Skeletal muscle tissue (tissue), 4 donors: Measurements from ENCODE around the gene HP1BP3. TPM values are rescaled to one million over a fixed set of nuclear protein-coding genes. Genes with fewer than 3 reads are reported as not detected.
A peak's percentile ranks its signal among the peaks of the same experiment; 100 is the strongest.

Source experiments
- H3K27ac ChIP-seq: one replicate; pipeline ENCODE4 v1.7.0; 2013; ENCODE audit warnings: mild to moderate bottlenecking, low read depth, low read length, inconsistent platforms
- H3K27me3 ChIP-seq, 3 donors: one replicate each; pipeline ENCODE4 v1.7.0; 2013; ENCODE audit warnings: low read length in 3 of 3; ENCODE audit not compliant: control insufficient read depth in 3 of 3, insufficient read depth in 3 of 3
- H3K36me3 ChIP-seq, 3 donors: one replicate each; pipeline ENCODE4 v1.7.0; 2013; ENCODE audit warnings: low read length in 3 of 3; ENCODE audit not compliant: control insufficient read depth in 3 of 3, insufficient read depth in 3 of 3
- H3K4me1 ChIP-seq, 3 donors: one replicate each; pipeline ENCODE4 v1.7.0; 2013; ENCODE audit warnings: low read length in 3 of 3, mild to moderate bottlenecking in 3 of 3; ENCODE audit not compliant: control insufficient read depth in 3 of 3, insufficient read depth in 3 of 3
- H3K4me3 ChIP-seq, 3 donors: one replicate each; pipeline ENCODE4 v1.7.0; 2013; ENCODE audit warnings: low read length in 3 of 3
- H3K9ac ChIP-seq, 3 donors: one replicate each; pipeline ENCODE4 v1.7.0; 2013; ENCODE audit warnings: low read length in 3 of 3, mild to moderate bottlenecking in 3 of 3, moderate library complexity in 2 of 3, low read depth in 1 of 3
- H3K9me3 ChIP-seq, 3 donors: one replicate each; pipeline ENCODE4 v1.7.0; 2013; ENCODE audit warnings: low read length in 3 of 3; ENCODE audit not compliant: control insufficient read depth in 3 of 3
- total RNA-seq: library from RNA; depleted of rRNA; stranded (reverse); fragments of >200 nt; gene quantifications from one replicate; pipeline ENCODE4 v1.2.3, GENCODE V29; 2014
- donor health status: Osteomylitis.

HP1BP3 gene
- total RNA-seq, 1 donor from 2014 or later: 192 TPM

DNA sequence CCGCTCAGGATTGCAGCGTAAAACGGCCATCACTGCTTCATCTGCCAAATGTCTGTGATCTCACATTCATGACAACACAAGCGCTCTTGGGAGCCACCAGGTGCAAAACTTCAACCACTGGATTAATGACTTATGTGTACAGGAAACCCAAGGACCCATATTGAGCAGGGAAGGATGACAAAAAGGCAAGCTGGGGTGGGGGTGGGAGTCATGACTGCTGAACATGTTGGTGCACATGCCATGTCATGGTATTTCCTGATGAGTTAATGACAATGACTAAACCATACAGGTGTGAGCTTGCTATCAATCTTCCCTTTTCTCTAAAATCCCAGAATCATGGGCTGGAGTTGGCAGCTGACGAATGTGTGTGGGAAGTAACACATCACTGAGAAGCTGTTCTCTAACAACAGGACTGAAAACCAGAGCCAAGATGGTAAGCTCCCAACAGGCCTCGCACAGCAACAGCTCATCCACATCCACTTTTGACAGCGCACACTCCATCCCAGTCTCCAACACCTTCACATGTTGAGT is 51.5 kb downstream of the HP1BP3 start:
- Histone ChIP-seq H3K9ac (no peak overlapping the region), H3K36me3 (peaks cover 2 to 12% (median 7%) of the 10 kb centered on the region in 3 donors), H3K4me3 (no peak overlapping the region), H3K9me3 (no peaks in the 10 kb centered on the region), H3K27ac (no peak overlapping the region), H3K4me1 (peaks cover 17 to 31% (median 18%) of the 10 kb centered on the region in 3 donors), H3K27me3 (peaks cover 7 to 8% (median 8%) of the 10 kb centered on the region in 3 donors)

DNA sequence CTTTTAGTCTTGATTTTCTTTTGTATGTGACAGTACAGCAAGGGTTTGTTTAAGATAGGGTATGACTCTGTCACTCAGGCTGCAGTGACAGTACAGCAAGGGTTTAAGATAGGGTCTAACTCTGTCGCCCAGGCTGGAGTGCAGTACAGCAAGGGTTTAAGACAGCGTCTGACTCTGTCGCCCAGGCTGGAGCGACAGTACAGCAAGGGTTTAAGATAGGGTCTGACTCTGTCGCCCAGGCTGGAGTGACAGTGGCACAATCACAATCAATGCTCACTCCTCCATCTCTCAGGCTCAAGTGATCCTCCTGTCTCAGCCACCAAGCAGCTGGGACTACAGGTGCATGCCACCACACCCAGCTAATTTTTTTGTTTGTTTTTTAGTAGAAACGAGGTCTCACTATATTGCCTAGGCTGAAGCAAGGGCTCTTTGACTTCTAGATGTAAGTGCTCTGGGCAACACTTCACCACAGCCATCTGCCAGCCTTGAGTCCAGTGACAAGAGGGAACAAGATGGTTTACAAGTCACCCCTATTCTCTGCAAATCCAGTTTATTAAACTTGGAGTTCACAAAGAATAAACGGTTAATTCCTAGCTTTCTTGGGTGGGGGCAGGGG is 53.6 kb downstream of the HP1BP3 start:
- Histone ChIP-seq H3K9me3 (no peaks in the 10 kb centered on the region), H3K9ac (peak overlapping the region in 2 of 3 donors; percentile 10 to 79), H3K4me3 (peak overlapping the region; percentile 63 to 83 (median 79)), H3K27ac (peak overlapping the region; percentile 32), H3K27me3 (peaks cover 23 to 28% (median 26%) of the 10 kb centered on the region in 3 donors), H3K4me1 (peaks cover 14 to 22% (median 17%) of the 10 kb centered on the region in 3 donors), H3K36me3 (peaks cover 2 to 12% (median 5%) of the 10 kb centered on the region in 3 donors)

DNA sequence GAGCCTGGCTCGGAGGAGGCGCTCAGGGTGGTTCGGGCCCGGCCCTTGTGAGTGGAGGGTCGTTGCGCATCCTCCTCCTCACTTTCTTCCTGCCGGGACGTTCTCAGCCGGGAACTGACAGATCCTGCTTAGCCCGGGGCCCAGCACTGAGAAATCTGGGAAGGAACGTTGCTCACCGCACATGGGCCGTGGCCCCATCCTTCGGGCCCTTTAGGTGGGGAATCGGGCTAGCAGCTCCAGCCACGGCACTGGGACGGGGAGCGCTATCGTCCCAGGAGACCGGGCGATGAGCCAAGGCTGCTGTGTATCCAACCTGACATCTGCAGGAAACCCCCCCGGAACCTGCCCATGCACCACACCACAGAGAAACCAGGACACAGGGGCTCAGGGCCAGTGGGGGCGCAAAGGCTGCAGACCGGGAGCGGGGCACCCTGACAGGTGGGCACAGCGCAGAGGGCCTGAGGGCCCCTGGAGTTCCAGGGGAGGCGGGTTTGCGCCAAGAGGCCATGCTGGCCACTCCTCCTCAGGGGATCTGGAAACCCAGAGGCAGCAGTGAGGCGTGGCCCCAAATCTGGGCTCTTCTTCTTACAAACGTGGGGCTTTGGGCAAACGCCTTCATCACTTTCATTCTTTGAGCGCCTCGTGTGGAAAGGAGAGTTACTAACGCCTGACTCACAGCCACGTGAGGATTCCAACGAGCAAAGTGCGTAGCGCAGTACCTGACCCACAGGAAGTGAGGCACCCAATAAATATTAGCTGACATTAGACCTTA is 54.3 kb downstream of the HP1BP3 start, which contains the start of gene SH2D5:
Gene SH2D5, minus strand, starts transcription at position 116 of the 772 bp plus-strand sequence. CDS start 4,659 bp downstream, outside the sequence.
- Histone ChIP-seq H3K27ac (peak within 1 kb of the TSS; percentile 32), H3K27me3 (peaks cover 25 to 32% (median 26%) of the 10 kb centered on the region in 3 donors), H3K4me3 (peak within 1 kb of the TSS; percentile 63 to 83 (median 79)), H3K36me3 (peaks cover 2 to 7% (median 4%) of the 10 kb centered on the region in 3 donors), H3K9me3 (no peaks in the 10 kb centered on the region), H3K9ac (peak within 1 kb of the TSS; percentile 10 to 79 (median 61)), H3K4me1 (peaks cover 14 to 22% (median 17%) of the 10 kb centered on the region in 3 donors)

DNA sequence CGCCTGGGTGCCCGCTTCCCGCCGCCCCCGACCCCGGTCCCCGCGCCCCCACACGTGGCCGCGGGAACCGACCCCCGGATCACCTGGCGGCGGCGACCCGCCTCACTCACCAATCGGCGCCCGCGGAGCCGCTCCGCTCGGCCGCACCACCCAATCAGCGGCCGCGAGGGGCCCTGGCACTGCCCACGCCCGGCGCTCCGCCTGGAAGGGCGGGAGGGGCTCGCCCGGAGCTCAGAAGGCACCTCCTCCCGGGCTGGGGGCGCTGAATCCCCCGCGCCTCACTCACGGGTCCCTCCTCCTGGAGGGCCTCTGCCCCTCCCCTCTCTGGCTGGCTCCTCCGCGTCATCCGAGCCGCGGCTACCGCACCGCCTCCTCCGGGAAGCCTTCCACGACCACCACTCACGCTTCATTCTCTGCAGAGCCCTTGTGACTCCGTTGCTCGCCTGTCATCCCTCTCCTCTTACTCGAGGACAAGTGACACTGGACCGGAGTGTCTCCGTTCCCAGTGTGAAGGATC is 55.0 kb downstream of the HP1BP3 start:
- H3K36me3 ChIP-seq: peaks cover 0 to under 1% (median 0%) of the 10 kb centered on the region in 3 donors
- H3K27me3 ChIP-seq: peaks cover 25 to 37% (median 26%) of the 10 kb centered on the region in 3 donors
- H3K4me3 ChIP-seq: peak overlapping the region; percentile 63 to 83 (median 79)
- H3K9me3 ChIP-seq: no peaks in the 10 kb centered on the region
- H3K4me1 ChIP-seq: peaks cover 14 to 22% (median 17%) of the 10 kb centered on the region in 3 donors
- peak overlapping the region; percentile 10 to 79 (median 61) for H3K9ac ChIP-seq
- H3K27ac ChIP-seq: no peak overlapping the region

DNA sequence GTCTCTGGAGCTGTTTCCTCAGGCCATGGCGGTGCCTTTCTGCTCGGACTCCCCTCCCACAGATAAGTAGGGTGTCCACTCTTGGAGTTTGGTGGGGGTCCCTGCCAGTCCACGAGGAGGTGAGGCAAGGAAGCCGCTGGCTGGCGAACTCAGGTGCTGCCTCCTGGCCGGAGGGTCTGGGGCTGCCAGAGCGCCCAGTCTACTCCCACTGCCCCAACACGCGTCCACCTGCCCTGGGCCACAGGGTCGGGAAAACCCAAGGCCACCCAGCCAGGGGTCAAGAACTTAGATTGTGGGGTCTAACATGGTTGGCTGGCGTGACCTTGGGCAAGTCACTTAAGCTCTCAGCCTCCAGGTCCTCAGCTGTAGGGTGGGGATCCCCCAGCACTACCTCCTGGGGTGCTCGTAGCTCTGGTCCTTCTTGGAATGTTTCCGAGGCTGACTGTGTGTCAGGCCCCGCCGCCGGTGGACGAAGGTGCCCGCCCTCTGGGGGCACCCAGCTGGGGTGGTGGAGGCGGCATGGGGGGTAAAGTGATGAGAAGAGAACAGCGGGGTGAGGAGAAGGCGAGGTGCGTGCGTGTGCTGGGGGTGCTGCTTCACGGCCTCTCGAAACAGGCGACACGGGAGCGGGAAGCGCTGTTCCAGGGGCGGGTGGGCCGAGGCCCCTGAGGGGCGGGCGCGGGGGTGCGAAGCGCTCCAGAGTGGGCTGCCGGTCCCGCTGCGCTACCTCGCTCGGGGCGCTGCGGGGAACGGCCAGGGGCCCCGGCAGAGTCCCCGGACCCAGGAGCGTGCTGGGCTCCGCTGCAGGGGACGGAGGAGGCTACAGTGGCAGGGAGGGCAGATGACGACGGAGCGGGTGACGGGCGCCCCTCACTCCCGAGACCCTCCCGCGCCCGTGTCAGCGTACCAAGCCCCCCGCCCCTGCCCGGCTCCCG is 55.8 kb downstream of the HP1BP3 start:
- Histone ChIP-seq H3K4me1 (peaks cover 14 to 22% (median 17%) of the 10 kb centered on the region in 3 donors), H3K36me3 (no peaks in the 10 kb centered on the region), H3K9me3 (no peaks in the 10 kb centered on the region), H3K27me3 (peaks cover 25 to 37% (median 26%) of the 10 kb centered on the region in 3 donors), H3K9ac (peak overlapping the region in 1 of 3 donors; percentile 64), H3K4me3 (peak overlapping the region in 2 of 3 donors; percentile 49 to 62), H3K27ac (no peak overlapping the region)

DNA sequence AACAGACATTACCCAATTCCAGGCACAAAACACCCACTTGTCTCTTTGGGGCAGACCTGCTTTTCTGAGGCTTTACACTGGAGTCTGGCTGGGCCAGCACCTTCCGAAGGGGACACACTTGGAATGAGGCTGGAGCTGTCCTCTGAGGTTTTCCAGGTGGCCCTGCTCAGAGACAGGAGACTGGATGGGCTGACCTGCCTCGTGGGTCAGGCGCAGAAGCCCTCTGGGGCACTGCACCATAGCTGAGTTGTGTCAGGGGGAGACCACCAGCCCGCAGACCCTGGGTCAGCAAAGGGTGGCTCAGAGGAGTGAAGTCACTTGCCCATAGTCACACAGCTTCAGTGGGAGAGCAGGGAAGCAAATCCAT is 56.4 kb downstream of the HP1BP3 start:
- H3K9me3 ChIP-seq: no peaks in the 10 kb centered on the region
- H3K9ac ChIP-seq: no peak overlapping the region
- no peak overlapping the region for H3K4me3 ChIP-seq
- H3K27ac ChIP-seq: no peak overlapping the region
- peaks cover 14 to 22% (median 17%) of the 10 kb centered on the region in 3 donors for H3K4me1 ChIP-seq
- peaks cover 25 to 37% (median 26%) of the 10 kb centered on the region in 3 donors for H3K27me3 ChIP-seq
- H3K36me3 ChIP-seq: no peaks in the 10 kb centered on the region

DNA sequence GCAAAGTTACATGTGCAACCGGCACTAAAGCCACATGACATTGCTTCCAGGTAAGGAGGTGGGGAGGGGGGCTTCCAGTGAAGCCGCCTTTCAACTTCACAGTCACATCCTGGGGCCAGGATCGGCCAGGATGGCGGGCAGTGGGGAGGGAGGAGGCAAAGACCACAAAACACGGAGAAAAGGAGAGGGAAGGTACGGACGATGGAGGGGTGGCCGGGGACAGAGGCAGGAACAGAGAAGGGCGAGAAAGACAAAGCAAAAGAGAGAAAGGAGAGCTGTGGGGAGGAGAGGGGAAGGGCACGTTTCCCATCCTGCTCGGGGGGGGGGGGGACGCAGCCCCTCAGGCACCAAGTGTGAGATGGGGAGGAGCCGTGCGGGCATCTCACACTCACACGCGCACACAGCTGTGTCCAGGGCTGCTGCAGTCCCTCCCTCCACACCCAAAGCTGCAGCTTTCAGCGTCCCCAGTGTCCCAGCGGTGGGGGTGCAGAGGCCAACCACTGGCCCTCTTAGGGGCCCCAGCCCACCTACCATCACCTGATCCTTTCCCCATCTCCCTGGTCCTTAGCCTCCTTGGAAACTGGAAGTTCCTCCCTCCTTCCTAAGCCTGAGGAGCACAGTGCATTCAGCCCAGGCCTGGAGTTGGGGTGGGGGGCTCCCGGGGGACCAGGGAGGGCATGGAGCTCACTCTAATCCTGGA is 57.0 kb downstream of the HP1BP3 start:
- H3K36me3 ChIP-seq: no peaks in the 10 kb centered on the region
- no peak overlapping the region for H3K4me3 ChIP-seq
- H3K9me3 ChIP-seq: no peaks in the 10 kb centered on the region
- no peak overlapping the region for H3K27ac ChIP-seq
- H3K27me3 ChIP-seq: peaks cover 25 to 37% (median 26%) of the 10 kb centered on the region in 3 donors
- peaks cover 14 to 22% (median 17%) of the 10 kb centered on the region in 3 donors for H3K4me1 ChIP-seq
- no peak overlapping the region for H3K9ac ChIP-seq

DNA sequence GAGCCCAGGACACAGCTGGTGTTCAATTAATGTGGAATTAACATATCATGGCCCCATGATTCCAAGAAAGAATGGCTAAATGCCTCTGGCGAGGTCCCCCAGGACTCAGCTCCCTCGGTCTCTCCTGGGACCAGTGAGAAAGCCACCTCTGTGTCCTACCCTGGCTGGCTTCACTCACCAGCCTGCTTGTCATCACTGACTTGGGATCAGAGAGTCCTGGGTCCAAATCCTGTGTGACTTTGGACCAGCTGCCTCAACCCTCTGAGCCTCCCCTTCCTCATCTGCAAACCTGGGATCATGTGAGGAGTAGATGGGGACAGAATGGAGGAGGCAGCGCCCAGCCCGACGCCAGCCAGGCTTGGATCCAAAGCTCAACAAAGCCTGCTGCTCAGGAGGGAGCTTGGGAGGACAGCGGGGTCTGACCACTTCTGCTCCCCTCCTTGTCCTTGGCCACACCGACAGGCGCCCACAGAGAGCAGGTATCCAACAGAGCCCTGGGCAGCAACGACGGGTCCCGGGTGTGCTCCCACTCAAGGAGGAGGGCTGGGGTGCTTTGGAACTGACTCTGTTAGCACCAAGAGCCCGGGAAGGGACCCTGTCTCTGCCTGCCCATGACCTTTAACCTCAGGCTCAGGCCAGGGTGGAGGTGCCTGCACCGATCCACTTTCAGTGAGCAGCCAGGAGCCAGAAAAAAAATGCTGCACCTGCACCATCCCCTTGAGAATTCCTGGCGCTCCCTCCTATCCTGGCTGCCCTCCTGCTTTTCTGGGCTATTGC is 57.8 kb downstream of the HP1BP3 start:
- no peak overlapping the region for H3K27ac ChIP-seq
- peaks cover 14 to 22% (median 17%) of the 10 kb centered on the region in 3 donors for H3K4me1 ChIP-seq
- no peaks in the 10 kb centered on the region for H3K9me3 ChIP-seq
- H3K27me3 ChIP-seq: peaks cover 25 to 37% (median 26%) of the 10 kb centered on the region in 3 donors
- no peak overlapping the region for H3K4me3 ChIP-seq
- H3K36me3 ChIP-seq: no peaks in the 10 kb centered on the region
- H3K9ac ChIP-seq: no peak overlapping the region
